H1 (cell line): ENCODE results near the gene MEN1. TPM values are rescaled to one million over a fixed set of nuclear protein-coding genes. Genes with fewer than 3 reads are reported as not detected.

Experiments
- CTCF ChIA-PET: fragments of 300-600 bp; sonication (Branson Sonifier 250); formaldehyde crosslinking; loops from one replicate; lab custom pipeline; 2021; ENCODE audit not compliant: partially characterized antibody; lab: Charles Lee
- POLR2A ChIA-PET: fragments of 300-600 bp; sonication (Branson Sonifier 250); formaldehyde crosslinking; loops from one replicate; lab custom pipeline; 2021; ENCODE audit warnings: inconsistent platforms; ENCODE audit not compliant: partially characterized antibody; lab: Charles Lee
- DNase-seq, 2 experiments: peaks; one replicate each; pipeline versions ENCODE4 v3.0.0 to v3.0.0-alpha.2; 2010 to 2022; ENCODE audit warnings: low spot score in 2 of 2, low read depth in 1 of 2, mixed read lengths in 1 of 2
- FAIRE-seq: peaks from 2 replicates; lab custom pipeline; 2011; peaks lifted over from hg19 to GRCh38; lab: Jason Lieb, UNC
- H2AFZ ChIP-seq: 2 replicates; pipeline ENCODE4 v1.8.1; 2012; ENCODE audit warnings: low read length, inconsistent platforms
- H2AK5ac ChIP-seq: 2 replicates; pipeline ENCODE4 v1.6.1; 2013; ENCODE audit warnings: low read depth, low read length
- H2BK120ac ChIP-seq: replicated peaks from 2 replicates; pipeline ENCODE3; 2013; ENCODE audit warnings: low read depth, low read length, inconsistent platforms
- H2BK12ac ChIP-seq: 2 replicates; pipeline ENCODE4 v1.6.1; 2013; ENCODE audit warnings: low read depth, low read length
- H2BK15ac ChIP-seq: 2 replicates; pipeline ENCODE4 v1.6.1; 2013; ENCODE audit warnings: low read length
- H2BK20ac ChIP-seq: 2 replicates; pipeline ENCODE4 v1.6.1; 2013; ENCODE audit warnings: low read length
- H2BK5ac ChIP-seq: 2 replicates; pipeline ENCODE4 v1.6.1; 2013; ENCODE audit warnings: low read depth, low read length
- H3K14ac ChIP-seq: 2 replicates; pipeline ENCODE4 v1.6.1; 2013; ENCODE audit warnings: inconsistent platforms; ENCODE audit not compliant: insufficient read length
- H3K18ac ChIP-seq: 2 replicates; pipeline ENCODE4 v1.6.1; 2013; ENCODE audit warnings: low read length; ENCODE audit errors: extremely low read depth
- H3K23ac ChIP-seq: 2 replicates; pipeline ENCODE4 v1.6.1; 2013; ENCODE audit warnings: inconsistent platforms; ENCODE audit not compliant: insufficient read length
- H3K23me2 ChIP-seq: 2 replicates; pipeline ENCODE4 v1.6.1; 2013; ENCODE audit warnings: low read depth, low read length
- H3K27ac ChIP-seq: 2 replicates; pipeline ENCODE4 v1.6.1; 2011; ENCODE audit warnings: low read depth, low read length, inconsistent platforms
- H3K27me3 ChIP-seq, 4 experiments: replicated peaks in 1 of 4; 1 replicate in 1 of 4; 2 replicates in 3 of 4; pipeline versions ENCODE4 v1.6.1 to v1.8.1; 2011 to 2013; ENCODE audit warnings: low read length in 3 of 4, mild to moderate bottlenecking in 3 of 4, inconsistent platforms in 2 of 4, mixed read lengths in 2 of 4, moderate library complexity in 1 of 4; ENCODE audit not compliant: control insufficient read depth in 3 of 4, insufficient read depth in 3 of 4; ENCODE audit errors: extremely low read depth in 1 of 4
- H3K36me3 ChIP-seq, 4 experiments: 2 replicates each; pipeline versions ENCODE4 v1.6.1 to v1.8.1; 2011 to 2013; ENCODE audit warnings: mild to moderate bottlenecking in 4 of 4, low read length in 3 of 4, moderate library complexity in 2 of 4, control low read depth in 1 of 4, inconsistent platforms in 1 of 4; ENCODE audit not compliant: insufficient read depth in 4 of 4, control insufficient read depth in 2 of 4
- H3K4ac ChIP-seq: replicated peaks from 2 replicates; pipeline ENCODE3; 2013; ENCODE audit warnings: low read length, low read depth, mixed read lengths, inconsistent platforms; ENCODE audit not compliant: insufficient read length
- H3K4me1 ChIP-seq, 4 experiments: replicated peaks in 1 of 4; 1 replicate in 1 of 4; 2 replicates in 3 of 4; pipeline versions ENCODE4 v1.6.1 to v1.8.1; 2011 to 2013; ENCODE audit warnings: low read length in 3 of 4, inconsistent platforms in 2 of 4, mixed read lengths in 1 of 4; ENCODE audit not compliant: insufficient read depth in 4 of 4, control insufficient read depth in 3 of 4
- H3K4me2 ChIP-seq, 2 experiments: 2 replicates each; pipeline versions ENCODE4 v1.6.1 to v1.8.1; 2011 to 2013; ENCODE audit warnings: low read depth in 2 of 2, low read length in 2 of 2, control low read depth in 1 of 2, inconsistent platforms in 1 of 2, mild to moderate bottlenecking in 1 of 2; ENCODE audit not compliant: insufficient read depth in 1 of 2
- H3K4me3 ChIP-seq, 4 experiments: fragments of 200-600, 300-600 bp in 1 of 4; sonication (generic), shearing (Covaris generic), sonication (Bioruptor Twin) in 1 of 4; 2 replicates each; pipeline versions ENCODE4 v1.5.1 to v1.8.1; 2011 to 2016; ENCODE audit warnings: low read length in 4 of 4, low read depth in 3 of 4, control low read depth in 2 of 4, inconsistent platforms in 2 of 4, mild to moderate bottlenecking in 2 of 4, mixed read lengths in 1 of 4, moderate library complexity in 1 of 4; ENCODE audit not compliant: insufficient read depth in 2 of 4; ENCODE audit errors: extremely low read depth in 1 of 4
- H3K56ac ChIP-seq: replicated peaks from 2 replicates; pipeline ENCODE3; 2013; ENCODE audit warnings: low read depth, mild to moderate bottlenecking, mixed read lengths, low read length, inconsistent platforms; ENCODE audit not compliant: insufficient read length
- H3K79me1 ChIP-seq: 2 replicates; pipeline ENCODE4 v1.6.1; 2013; ENCODE audit warnings: low read depth, low read length, control low read depth
- H3K79me2 ChIP-seq, 2 experiments: 2 replicates each; pipeline versions ENCODE4 v1.6.1 to v1.8.1; 2012 to 2013; ENCODE audit warnings: low read length in 2 of 2, mild to moderate bottlenecking in 2 of 2, inconsistent platforms in 1 of 2; ENCODE audit not compliant: insufficient read depth in 2 of 2, control insufficient read depth in 1 of 2
- H3K9ac ChIP-seq, 4 experiments: replicated peaks in 1 of 4; 1 replicate in 1 of 4; 2 replicates in 3 of 4; pipeline versions ENCODE4 v1.6.1 to v1.8.1; 2011 to 2013; ENCODE audit warnings: low read depth in 3 of 4, low read length in 3 of 4, control low read depth in 2 of 4, mild to moderate bottlenecking in 2 of 4, moderate library complexity in 2 of 4, inconsistent platforms in 1 of 4; ENCODE audit errors: extremely low read depth in 1 of 4
- H3K9me3 ChIP-seq, 2 experiments: 2 replicates each; pipeline versions ENCODE4 v1.6.1 to v1.8.1; 2012 to 2013; ENCODE audit warnings: mild to moderate bottlenecking in 2 of 2, moderate library complexity in 2 of 2, control low read depth in 1 of 2, inconsistent platforms in 1 of 2, low read depth in 1 of 2, low read length in 1 of 2, mixed read lengths in 1 of 2; ENCODE audit not compliant: insufficient read depth in 2 of 2
- H4K20me1 ChIP-seq, 2 experiments: replicated peaks in 1 of 2; 2 replicates each; pipeline versions ENCODE3 to v1.8.1; 2011 to 2013; ENCODE audit warnings: inconsistent platforms in 2 of 2, low read length in 2 of 2, mild to moderate bottlenecking in 1 of 2; ENCODE audit not compliant: insufficient read depth in 2 of 2, control insufficient read depth in 1 of 2
- H4K5ac ChIP-seq: 2 replicates; pipeline ENCODE4 v1.6.1; 2013; ENCODE audit warnings: low read length, low read depth, mixed read lengths, inconsistent platforms; ENCODE audit not compliant: insufficient read length
- H4K8ac ChIP-seq: 2 replicates; pipeline ENCODE4 v1.8.0; 2013; ENCODE audit warnings: mild to moderate bottlenecking, moderate library complexity, low read length, inconsistent platforms; ENCODE audit not compliant: insufficient read depth; ENCODE audit errors: extremely low read depth
- H4K91ac ChIP-seq: replicated peaks from 2 replicates; pipeline ENCODE3; 2013; ENCODE audit warnings: low read length, mixed read lengths, inconsistent platforms; ENCODE audit not compliant: insufficient read length
- CBX5 ChIP-seq: fragments of 300-800, 300-1000 bp; sonication (generic); IDR thresholded peaks from 2 replicates; pipeline ENCODE4 v1.7.1; 2016; ENCODE audit warnings: antibody characterized with exemption, low read length, low read depth
- EP300 ChIP-seq, 2 experiments: IDR thresholded peaks; 1 replicate in 1 of 2; 2 replicates in 1 of 2; pipeline ENCODE4 v1.6.1; 2011 to 2012; ENCODE audit warnings: low read depth in 2 of 2, low read length in 2 of 2, mild to moderate bottlenecking in 2 of 2, borderline replicate concordance in 1 of 2, inconsistent platforms in 1 of 2, moderate library complexity in 1 of 2
- NANOG ChIP-seq: IDR thresholded peaks from 2 replicates; pipeline ENCODE4 v1.6.1; 2011; ENCODE audit warnings: low read length, low read depth, mild to moderate bottlenecking, inconsistent platforms; ENCODE audit not compliant: insufficient read depth, poor library complexity, severe bottlenecking
- SP2 ChIP-seq: IDR thresholded peaks from 2 replicates; pipeline ENCODE4 v1.6.1; 2012; ENCODE audit warnings: mild to moderate bottlenecking, low read length, inconsistent platforms
- TAF7 ChIP-seq: optimal IDR thresholded peaks from 2 replicates; pipeline ENCODE3; 2011; ENCODE audit warnings: low read depth, mild to moderate bottlenecking, inconsistent platforms, low read length, moderate library complexity, borderline replicate concordance
- ZNF274 ChIP-seq: IDR thresholded peaks from 2 replicates; pipeline ENCODE4 v1.7.0; 2012; ENCODE audit warnings: low read length, borderline replicate concordance; ENCODE audit errors: extremely low read depth
- WGBS, 2 experiments: shearing (Covaris generic) in 1 of 2; methylation state at CpG; one replicate each; pipeline versions ENCODE4 v1.1.6 to v1.1.7; 2013 to 2015; ENCODE audit warnings: low lambda C conversion rate in 2 of 2, mixed read lengths in 2 of 2, inconsistent platforms in 1 of 2, low coverage in 1 of 2, missing lambda C conversion rate in 1 of 2; ENCODE audit not compliant: insufficient replicate concordance in 2 of 2, insufficient coverage in 1 of 2, insufficient read length in 1 of 2; ENCODE audit errors: extremely low coverage in 1 of 2, missing lambda C conversion rate in 1 of 2; 5-methylcytosine and 5-hydroxymethylcytosine counted together
- polyA plus RNA-seq, 7 experiments: library from polyadenylated mRNA; depleted of rRNA in 3 of 7; stranded (reverse) in 5 of 7; unstranded in 2 of 7; fragments of >200 nt in 5 of 7; fragments of 200-250 nt in 2 of 7; gene quantifications; 1 replicate in 5 of 7; 2 replicates in 1 of 7; 4 replicates in 1 of 7; pipeline versions ENCODE4 v1.2.1 to v1.2.3, GENCODE V29; 2011 to 2013; ENCODE audit warnings: missing spikeins in 2 of 7, mixed read lengths in 2 of 7
- total RNA-seq: library from RNA; stranded (reverse); fragmentation: NEBNext Ultra II Directional; extraction: Animal tissue kit (Norgen Biotek cat#: 25700); gene quantifications from 2 replicates; pipeline ENCODE4 v1.2.1, GENCODE V29; 2021

Gene MEN1
- total and polyA plus RNA-seq, 2 of the 8 experiments (the other 6 are each of a cell fraction or from before 2014, with no cell fraction given): 47.2 to 56.3 TPM

- Histone ChIP-seq H3K56ac (no peak overlapping the region), H3K23me2 (no peaks in the 10 kb centered on the region), H3K4me1 (no peaks in the 10 kb centered on the region), H2AFZ (no peak overlapping the region), H3K27ac (no peak overlapping the region), H3K14ac (no peak overlapping the region), H3K79me1 (no peaks in the 10 kb centered on the region; the same call in 1 of the 2 replicates), H3K79me2 (no peaks in the 10 kb centered on the region), H4K5ac (no peak overlapping the region), H3K4me3 (no peak overlapping the region), H3K4ac (no peak overlapping the region), H3K23ac (no peak overlapping the region), H4K91ac (no peak overlapping the region), H3K36me3 (peaks cover 0 to 2% (median 0%) of the 10 kb centered on the region in 4 experiments; a peak in 1 of 8 replicates), H2BK15ac (no peak overlapping the region), H3K18ac (no peak overlapping the region), H4K20me1 (peaks cover 0 to 2% of the 10 kb centered on the region in 2 experiments), H2BK120ac (no peak overlapping the region), H2AK5ac (no peak overlapping the region), H3K9me3 (no peaks in the 10 kb centered on the region), H3K4me2 (no peak overlapping the region), H3K27me3 (no peaks in the 10 kb centered on the region), H3K9ac (no peak overlapping the region), H2BK5ac (no peak overlapping the region), H4K8ac (no peak overlapping the region), H2BK12ac (no peak overlapping the region), H2BK20ac (no peak overlapping the region)
- WGBS, 2 experiments: 89% methylated on average over 18 of the region's 19 CpGs; no CpG with 5 or more reads in 1 of the 2 experiments
- DNase-seq (no peak), FAIRE-seq (no peak)
- POLR2A ChIA-PET: interaction anchor here (0.7 to 1.6 kb wide), 2 partner anchors 10 to 34 kb away, joined by 3 to 4 read pairs; no protein-coding TSS in a partner anchor
- CTCF ChIA-PET: interaction anchor here (1.0 to 2.7 kb wide), 4 partner anchors 13 to 72 kb away, joined by 3 to 9 read pairs (median 4); no protein-coding TSS in a partner anchor
- no peak for TF ChIP-seq NANOG
- TF ChIP-seq ZNF274: no peak
- no peak for TF ChIP-seq SP2
- no peak for TF ChIP-seq EP300 (IDR thresholded peaks at IDR 0.05; ENCODE audit: borderline replicate concordance in 1 of 2, low read depth in 2 of 2, low read length in 2 of 2)
- no peak for TF ChIP-seq CBX5
- TF ChIP-seq TAF7: no peak
Observed at GRCh38 chr11:64796047-64796756, 14.1 kb downstream of the MEN1 start.
